ENCODE results near the gene IGFN1. TPM values are rescaled to one million over a fixed set of nuclear protein-coding genes. Genes with fewer than 3 reads are reported as not detected.

The IGFN1 gene
- total and polyA plus RNA-seq, 9 donors: 0.05 to 1.6 (median 0.51) TPM; not detected in 2

- no peak overlapping the region for H3K4me3 ChIP-seq
- H3K27me3 ChIP-seq: no peaks in the 10 kb centered on the region
- TF ChIP-seq POLR2A (IDR thresholded peaks at IDR 0.05) (no peak), EP300 (IDR thresholded peaks at IDR 0.05) (no peak)
- TF ChIP-seq, protein P1, sequence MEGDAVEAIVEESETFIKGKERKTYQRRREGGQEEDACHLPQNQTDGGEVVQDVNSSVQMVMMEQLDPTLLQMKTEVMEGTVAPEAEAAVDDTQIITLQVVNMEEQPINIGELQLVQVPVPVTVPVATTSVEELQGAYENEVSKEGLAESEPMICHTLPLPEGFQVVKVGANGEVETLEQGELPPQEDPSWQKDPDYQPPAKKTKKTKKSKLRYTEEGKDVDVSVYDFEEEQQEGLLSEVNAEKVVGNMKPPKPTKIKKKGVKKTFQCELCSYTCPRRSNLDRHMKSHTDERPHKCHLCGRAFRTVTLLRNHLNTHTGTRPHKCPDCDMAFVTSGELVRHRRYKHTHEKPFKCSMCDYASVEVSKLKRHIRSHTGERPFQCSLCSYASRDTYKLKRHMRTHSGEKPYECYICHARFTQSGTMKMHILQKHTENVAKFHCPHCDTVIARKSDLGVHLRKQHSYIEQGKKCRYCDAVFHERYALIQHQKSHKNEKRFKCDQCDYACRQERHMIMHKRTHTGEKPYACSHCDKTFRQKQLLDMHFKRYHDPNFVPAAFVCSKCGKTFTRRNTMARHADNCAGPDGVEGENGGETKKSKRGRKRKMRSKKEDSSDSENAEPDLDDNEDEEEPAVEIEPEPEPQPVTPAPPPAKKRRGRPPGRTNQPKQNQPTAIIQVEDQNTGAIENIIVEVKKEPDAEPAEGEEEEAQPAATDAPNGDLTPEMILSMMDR (IDR thresholded peaks at IDR 0.05): no peak
- WGBS, 3 donors: 77 to 97% (median 92%) methylated on average over 6 of the region's 6 CpGs
- H3K9me3 ChIP-seq: no peaks in the 10 kb centered on the region
- intact Hi-C loops (cut with DNase I): no loop called here
- no peaks in the 10 kb centered on the region for H3K36me3 ChIP-seq
- DNase-seq: no peak
- no peak overlapping the region for H3K27ac ChIP-seq
- no peaks in the 10 kb centered on the region for H3K4me1 ChIP-seq (ENCODE audit: insufficient read depth)
These were observed 62.3 kb downstream of the IGFN1 start for GRCh38 chr1:201252944-201253371.

DNA sequence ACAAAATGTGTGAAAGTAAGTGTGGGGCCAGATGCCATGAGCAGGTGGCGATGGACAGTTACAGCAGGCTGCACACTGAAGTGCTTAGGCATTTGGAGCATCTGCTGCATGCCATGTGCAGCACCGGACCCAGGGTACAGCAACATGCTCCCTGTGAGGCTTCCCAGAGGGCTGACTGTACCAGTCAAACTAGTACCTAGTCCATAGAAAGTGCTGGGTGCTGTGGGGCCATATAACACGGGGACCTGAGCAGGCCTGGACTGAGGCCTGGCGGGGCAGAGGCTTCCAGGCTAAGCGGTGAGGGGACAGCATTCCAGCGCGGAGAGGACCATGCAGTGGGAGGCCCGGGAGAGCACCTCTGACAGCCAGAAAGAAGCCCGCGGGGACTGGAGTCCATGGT, 62.8 kb downstream of the IGFN1 start:
- Histone ChIP-seq H3K4me1 (ENCODE audit: insufficient read depth) (no peaks in the 10 kb centered on the region), H3K9me3 (no peaks in the 10 kb centered on the region), H3K27ac (no peak overlapping the region), H3K4me3 (no peak overlapping the region), H3K27me3 (no peaks in the 10 kb centered on the region), H3K36me3 (no peaks in the 10 kb centered on the region)
- TF ChIP-seq, protein P1 (IDR thresholded peaks at IDR 0.05): no peak
- TF ChIP-seq EP300 (IDR thresholded peaks at IDR 0.05) (no peak), POLR2A (IDR thresholded peaks at IDR 0.05) (no peak)
- 77 to 91% (median 87%) methylated on average over 10 of the region's 10 CpGs for WGBS, 3 donors
- DNase-seq: no peak
- intact Hi-C loops (cut with DNase I): no loop called here

DNA sequence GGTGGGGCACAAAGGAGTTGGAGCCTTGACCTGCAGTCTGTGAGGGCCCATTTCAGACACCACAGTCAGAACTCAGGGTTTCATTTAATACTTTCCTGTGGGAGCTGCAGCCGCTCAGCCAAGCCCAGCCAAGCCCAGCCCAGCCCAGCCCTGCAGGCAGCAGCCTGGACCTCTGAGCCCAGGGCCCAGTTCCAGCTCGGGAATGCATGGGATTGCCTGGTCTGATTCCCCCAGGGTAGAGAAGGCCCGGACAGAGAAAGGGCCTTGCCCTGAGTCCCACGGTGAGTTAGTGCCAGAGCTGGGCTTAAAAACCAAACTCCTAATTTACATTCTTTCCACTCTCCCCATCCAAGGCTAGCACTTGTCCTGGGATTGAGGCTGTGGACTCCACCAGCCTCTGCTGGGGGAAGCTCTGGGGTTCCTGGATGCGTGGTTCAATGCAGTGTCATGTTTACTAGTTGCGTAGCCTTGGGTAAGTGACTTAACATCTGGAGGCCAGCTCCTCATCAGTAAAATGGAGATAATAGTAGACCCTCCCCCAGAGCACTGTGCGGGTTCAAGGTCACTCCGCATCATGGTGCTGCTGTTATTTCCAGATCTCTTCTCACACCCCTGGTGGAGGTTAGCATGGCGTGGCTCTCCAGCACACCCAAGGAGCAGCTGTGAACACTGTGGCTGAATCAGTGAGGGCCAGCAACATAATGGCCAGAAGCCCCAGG, 63.4 kb downstream of the IGFN1 start:
- Histone ChIP-seq H3K4me1 (ENCODE audit: insufficient read depth) (no peaks in the 10 kb centered on the region), H3K27ac (no peak overlapping the region), H3K4me3 (no peak overlapping the region), H3K27me3 (no peaks in the 10 kb centered on the region), H3K9me3 (no peaks in the 10 kb centered on the region), H3K36me3 (no peaks in the 10 kb centered on the region)
- WGBS, 3 donors: 57 to 66% (median 62%) methylated on average over 9 of the region's 9 CpGs
- TF ChIP-seq, protein P1 (IDR thresholded peaks at IDR 0.05): no peak
- no peak for TF ChIP-seq POLR2A (IDR thresholded peaks at IDR 0.05)
- TF ChIP-seq EP300 (IDR thresholded peaks at IDR 0.05): no peak
- no peak for DNase-seq
- intact Hi-C loops (cut with DNase I): no loop called here

DNA sequence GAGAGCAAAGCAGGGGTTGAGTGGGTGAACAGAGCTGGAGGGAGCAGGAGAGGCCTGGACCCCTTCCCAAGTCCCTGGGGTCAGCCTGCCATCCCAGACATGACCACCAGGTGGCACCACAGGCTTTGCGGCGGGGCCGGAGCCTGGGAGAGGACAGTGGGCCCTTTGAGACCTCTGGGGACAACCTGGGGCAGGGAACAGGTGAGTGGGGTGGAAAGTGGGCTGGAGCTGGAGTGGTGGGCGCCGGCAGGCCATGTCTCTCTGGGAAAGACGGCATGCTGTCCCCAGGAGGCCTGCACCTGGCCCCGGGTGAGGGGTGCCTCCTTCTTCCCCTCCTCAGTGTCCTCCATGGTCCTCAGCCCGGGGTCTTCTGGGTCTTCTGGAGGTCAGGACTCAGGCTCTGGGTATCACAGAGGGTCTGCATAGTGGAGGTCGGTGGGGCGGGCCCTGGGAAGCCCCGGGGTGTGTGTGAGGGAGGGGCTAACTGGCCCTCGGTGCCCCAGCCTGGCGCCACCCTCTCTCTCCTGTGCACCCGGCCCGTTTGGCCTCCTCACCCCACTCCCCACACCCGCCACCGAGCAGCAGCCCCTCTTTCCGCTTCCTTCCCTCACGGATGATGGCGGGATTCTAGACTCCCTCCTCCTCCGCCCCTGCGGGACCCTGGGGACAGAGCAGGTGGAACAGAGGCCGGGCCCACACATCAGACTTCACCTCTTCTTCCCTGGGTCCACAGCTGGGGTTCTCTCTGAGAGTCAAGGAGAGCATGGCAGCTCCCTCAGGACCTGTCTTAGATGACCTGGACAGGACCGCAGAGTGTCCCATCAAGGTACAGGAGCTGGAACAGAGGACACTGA, 64.2 kb downstream of the IGFN1 start:
- no peaks in the 10 kb centered on the region for H3K36me3 ChIP-seq
- H3K27me3 ChIP-seq: no peaks in the 10 kb centered on the region
- 47 to 52% (median 49%) methylated on average over 24 of the region's 24 CpGs for WGBS, 3 donors
- TF ChIP-seq, protein P1 (IDR thresholded peaks at IDR 0.05): peak in 2 of 3 donors; percentile 7 to 32
- no peak for TF ChIP-seq POLR2A (IDR thresholded peaks at IDR 0.05)
- DNase-seq: peak in 2 of 5 donors; percentile 39 to 51
- no peaks in the 10 kb centered on the region for H3K4me1 ChIP-seq (ENCODE audit: insufficient read depth)
- H3K4me3 ChIP-seq: no peak overlapping the region
- no peak overlapping the region for H3K27ac ChIP-seq
- H3K9me3 ChIP-seq: no peaks in the 10 kb centered on the region
- intact Hi-C loops (cut with DNase I): no loop called here
